Activated CD4-positive, alpha-beta T cell treated with anti-CD3 and anti-CD28 coated beads, Interleukin-2, amount 10 ng/mL, durations not matched to agents 7 days and 5 days (primary cell): ENCODE data around the gene HIGD1A. TPM values are rescaled to one million over a fixed set of nuclear protein-coding genes. Genes with fewer than 3 reads are reported as not detected.
A peak's percentile ranks its signal among the peaks of the same experiment; 100 is the strongest.

Source experiments
- CTCF ChIA-PET: fragments of 350-600 bp; sonication (Branson Sonifier 250); formaldehyde crosslinking; loops from one replicate; lab custom pipeline; 2021; ENCODE audit warnings: antibody characterized with exemption; lab: Charles Lee
- POLR2A ChIA-PET: fragments of 350-600 bp; sonication (Branson Sonifier 250); formaldehyde crosslinking; loops from one replicate; lab custom pipeline; 2021; ENCODE audit warnings: antibody characterized with exemption; lab: Charles Lee
- DNase-seq: peaks from one replicate; pipeline ENCODE4 v3.0.0-alpha.2; 2020
- H3K27ac Mint-ChIP-seq: one replicate; pipeline ENCODE4 v1.8.0; 2021; ENCODE audit warnings: mild to moderate bottlenecking, moderate library complexity, mixed read lengths
- H3K27me3 Mint-ChIP-seq: one replicate; pipeline ENCODE4 v1.8.0; 2021; ENCODE audit warnings: mixed read lengths
- H3K36me3 Mint-ChIP-seq: one replicate; pipeline ENCODE4 v1.8.0; 2021; ENCODE audit warnings: low read depth, mixed read lengths
- H3K4me1 Mint-ChIP-seq: one replicate; pipeline ENCODE4 v1.8.0; 2021; ENCODE audit warnings: mixed read lengths
- H3K4me3 Mint-ChIP-seq: one replicate; pipeline ENCODE4 v1.8.0; 2021; ENCODE audit warnings: mild to moderate bottlenecking, moderate library complexity, mixed read lengths
- H3K9me3 Mint-ChIP-seq: one replicate; pipeline ENCODE4 v1.8.0; 2021; ENCODE audit warnings: mixed read lengths
- total RNA-seq, 2 experiments: library from RNA; stranded (reverse); gene quantifications; one replicate each; pipeline ENCODE4 v1.2.3, GENCODE V29; 2021

HIGD1A gene
- total RNA-seq, 2 experiments from 2014 or later: 51.6 to 72.1 TPM

DNA sequence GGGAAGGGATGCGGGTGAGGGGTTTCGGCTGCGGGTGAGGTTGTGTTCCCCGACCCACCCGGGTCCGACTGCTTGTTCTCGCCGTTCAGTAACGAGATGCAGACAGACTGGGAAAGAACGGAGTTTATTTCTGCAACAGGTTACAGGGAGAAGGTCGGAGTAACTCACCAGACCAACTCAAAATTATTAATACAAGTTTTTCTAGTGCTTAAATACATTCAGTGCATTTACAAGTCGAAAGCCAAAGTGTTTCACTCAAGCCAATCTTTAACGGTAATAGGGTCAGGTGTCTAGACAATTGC lies 492 bp upstream of the HIGD1A start:
- H3K4me1 Mint-ChIP-seq: peaks cover 43% of the 10 kb centered on the region
- POLR2A ChIA-PET: interaction anchor here (0.6 kb wide), 2 partner anchors 9 to 555 kb away, joined by 3 read pairs; no protein-coding TSS in a partner anchor
- peak overlapping the region; percentile 95 for H3K27ac Mint-ChIP-seq
- no peak for DNase-seq
- H3K36me3 Mint-ChIP-seq: peaks cover 14% of the 10 kb centered on the region
- no peaks in the 10 kb centered on the region for H3K9me3 Mint-ChIP-seq
- CTCF ChIA-PET: interaction anchor here (1.1 to 1.4 kb wide), 4 partner anchors 8 to 76 kb away, joined by 3 read pairs; no protein-coding TSS in a partner anchor
- H3K27me3 Mint-ChIP-seq: peaks cover 32% of the 10 kb centered on the region
- H3K4me3 Mint-ChIP-seq: peak overlapping the region; percentile 96

DNA sequence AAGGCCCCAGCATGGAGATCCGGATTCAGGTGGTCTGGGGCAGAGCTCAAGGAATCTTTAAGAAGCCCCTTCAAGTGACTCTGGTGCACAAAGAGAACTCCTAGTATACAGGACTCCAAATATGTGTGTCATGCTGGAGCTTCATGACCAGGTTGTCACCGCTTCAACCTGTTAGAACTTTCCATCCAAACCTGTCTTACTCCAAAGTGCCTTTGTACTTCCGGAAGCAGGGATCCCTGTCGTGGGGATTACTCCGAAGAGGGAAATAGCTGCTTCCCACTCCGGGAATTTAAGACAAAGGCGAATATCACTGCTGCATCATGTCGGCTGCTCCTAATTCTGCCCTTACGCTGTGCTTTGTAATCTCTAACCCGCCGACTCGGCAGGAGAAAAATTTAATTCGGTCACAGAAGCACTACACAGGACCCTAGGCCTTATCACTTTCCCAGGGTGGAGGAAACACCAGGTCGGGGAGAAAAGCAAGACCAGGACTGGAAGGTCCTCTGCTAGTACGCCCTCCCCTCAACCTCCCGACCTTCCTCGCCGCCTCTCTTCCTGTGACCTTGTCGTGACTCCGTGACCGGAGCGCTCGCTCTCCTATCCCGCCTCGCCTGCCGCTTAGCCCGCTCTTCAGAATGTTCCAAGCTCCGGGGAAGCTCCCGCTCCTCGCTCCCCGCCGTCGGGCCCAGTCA lies 730 bp downstream of the HIGD1A start:
- Mint-ChIP-seq H3K27me3 (peaks cover 28% of the 10 kb centered on the region), H3K4me3 (peak overlapping the region; percentile 96), H3K9me3 (no peaks in the 10 kb centered on the region), H3K36me3 (peaks cover 16% of the 10 kb centered on the region), H3K27ac (peak overlapping the region; percentile 95), H3K4me1 (peaks cover 47% of the 10 kb centered on the region)
- DNase-seq: peak; percentile 41
- CTCF ChIA-PET: interaction anchor here (0.6 to 1.4 kb wide), 3 partner anchors 12 to 1824 kb away, joined by 3 to 4 read pairs (median 3); no protein-coding TSS in a partner anchor
- POLR2A ChIA-PET: no interaction called here

DNA sequence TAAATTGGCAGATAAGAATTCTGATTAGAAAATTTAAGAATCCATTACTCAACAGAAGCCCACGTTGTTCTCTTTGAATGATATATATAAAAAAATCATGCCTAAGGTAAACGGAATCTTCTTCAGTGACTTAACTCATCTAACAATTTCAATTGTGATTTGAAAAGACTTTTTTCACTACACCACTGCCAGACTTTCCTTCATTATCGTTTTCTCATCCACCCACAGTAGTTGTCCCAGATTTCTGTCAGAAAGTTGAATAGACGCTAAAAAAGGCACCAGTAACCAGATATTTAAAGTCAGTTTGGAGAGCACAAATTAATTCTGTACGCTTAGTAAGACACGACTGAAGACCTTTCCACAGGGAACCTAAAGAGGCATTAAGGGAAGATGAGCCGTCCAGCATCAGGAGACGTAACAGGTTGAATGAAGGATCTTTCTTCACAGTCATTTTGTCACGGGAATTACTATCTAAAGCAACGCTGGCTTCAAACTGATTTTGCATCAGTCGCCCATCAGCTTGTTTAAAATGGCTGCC lies 1.3 kb downstream of the HIGD1A start:
- CTCF ChIA-PET: interaction anchor here (0.6 to 1.4 kb wide), 2 partner anchors 79 to 1825 kb away, joined by 3 to 4 read pairs; no protein-coding TSS in a partner anchor
- Mint-ChIP-seq H3K36me3 (peaks cover 16% of the 10 kb centered on the region), H3K9me3 (no peaks in the 10 kb centered on the region), H3K4me3 (peak overlapping the region; percentile 96), H3K27me3 (peaks cover 26% of the 10 kb centered on the region), H3K4me1 (peaks cover 47% of the 10 kb centered on the region), H3K27ac (no peak overlapping the region)
- POLR2A ChIA-PET: no interaction called here
- no peak for DNase-seq

DNA sequence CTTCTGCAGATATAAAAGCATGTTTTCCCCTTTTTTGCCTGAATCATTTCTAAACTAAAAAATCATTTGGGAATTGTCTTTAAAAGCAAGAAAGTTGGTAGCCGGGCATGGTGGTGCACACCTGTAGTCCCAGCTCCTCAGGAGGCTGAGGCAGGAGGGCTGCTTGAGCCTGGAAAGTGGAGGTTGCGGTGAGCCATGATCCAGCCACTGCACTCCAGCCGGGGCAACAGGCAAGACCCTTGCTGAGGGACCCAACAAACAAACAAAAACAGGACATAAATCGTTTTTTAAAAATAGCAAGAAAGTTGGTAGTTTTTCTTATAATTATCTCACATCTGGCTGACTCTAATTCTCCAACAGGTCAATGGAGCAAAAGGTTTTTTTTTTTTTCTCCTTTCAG lies 2.5 kb downstream of the HIGD1A start:
- CTCF ChIA-PET: no interaction called here
- Mint-ChIP-seq H3K27ac (no peak overlapping the region), H3K4me1 (peaks cover 47% of the 10 kb centered on the region), H3K27me3 (peaks cover 16% of the 10 kb centered on the region), H3K36me3 (peaks cover 16% of the 10 kb centered on the region), H3K4me3 (no peak overlapping the region), H3K9me3 (no peaks in the 10 kb centered on the region)
- POLR2A ChIA-PET: no interaction called here
- DNase-seq: no peak

DNA sequence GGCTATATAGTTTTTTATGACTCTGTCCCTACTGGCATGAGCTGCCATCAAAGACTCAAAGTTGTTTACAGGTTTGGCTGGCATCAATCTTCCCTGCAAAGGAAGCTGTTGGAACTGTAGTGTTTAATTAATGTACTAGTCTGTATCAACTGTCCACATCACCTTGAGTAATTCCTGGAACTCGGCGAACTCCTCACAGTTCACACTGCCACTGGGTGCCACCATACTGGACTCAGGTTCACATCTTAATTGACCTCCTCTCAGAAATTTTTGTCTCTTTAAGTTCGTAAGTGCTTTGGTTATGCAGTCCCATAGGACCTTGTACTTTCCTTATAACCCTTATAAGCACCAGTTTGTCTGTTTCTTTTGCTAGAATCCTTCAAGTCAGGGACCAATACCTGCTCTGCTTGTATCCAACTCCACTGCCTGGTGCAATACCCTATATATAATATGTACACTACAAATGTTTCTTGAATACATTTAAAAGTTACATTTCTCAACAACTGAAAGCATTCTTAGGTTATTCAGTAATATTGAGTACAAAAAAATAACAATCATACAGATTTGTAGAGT lies 3.2 kb downstream of the HIGD1A start:
- CTCF ChIA-PET: no interaction called here
- POLR2A ChIA-PET: no interaction called here
- peaks cover 11% of the 10 kb centered on the region for H3K27me3 Mint-ChIP-seq

DNA sequence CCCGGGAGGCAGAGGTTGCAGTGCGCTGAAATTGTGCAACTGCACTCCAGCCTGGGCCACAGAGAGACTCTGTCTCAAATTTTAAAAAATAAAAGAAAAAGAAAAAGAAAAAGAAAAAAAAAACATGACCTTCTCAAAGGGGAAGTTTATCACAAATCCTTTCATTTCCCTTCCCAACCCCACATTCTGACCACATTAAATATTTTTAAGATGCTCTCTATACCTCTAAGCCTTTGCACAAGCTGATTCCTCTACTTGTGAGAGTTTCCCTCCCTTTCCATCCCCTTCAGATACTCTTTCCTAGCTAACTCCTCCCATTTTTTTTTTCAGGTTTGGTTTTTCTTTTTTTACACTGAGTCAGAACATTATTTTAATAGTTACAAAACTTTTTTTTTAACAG lies 4.0 kb downstream of the HIGD1A start:
- H3K27me3 Mint-ChIP-seq: peaks cover 2% of the 10 kb centered on the region
- ChIA-PET CTCF (interaction anchor here (0.7 kb wide), 1 partner anchor 420 kb away, joined by 4 read pairs; no protein-coding TSS in a partner anchor), POLR2A (no interaction called here)
- no peak for DNase-seq
- H3K27ac Mint-ChIP-seq: no peak overlapping the region
- H3K4me3 Mint-ChIP-seq: no peak overlapping the region
- H3K4me1 Mint-ChIP-seq: peaks cover 54% of the 10 kb centered on the region
- peaks cover 3% of the 10 kb centered on the region for H3K9me3 Mint-ChIP-seq
- H3K36me3 Mint-ChIP-seq: peaks cover 24% of the 10 kb centered on the region

More for the DNA sequence above, 3.2 kb downstream of the HIGD1A start:
- peaks cover 3% of the 10 kb centered on the region for H3K9me3 Mint-ChIP-seq
- no peak overlapping the region for H3K27ac Mint-ChIP-seq
- peaks cover 19% of the 10 kb centered on the region for H3K36me3 Mint-ChIP-seq
- peaks cover 50% of the 10 kb centered on the region for H3K4me1 Mint-ChIP-seq
- DNase-seq: no peak
- no peak overlapping the region for H3K4me3 Mint-ChIP-seq

DNA sequence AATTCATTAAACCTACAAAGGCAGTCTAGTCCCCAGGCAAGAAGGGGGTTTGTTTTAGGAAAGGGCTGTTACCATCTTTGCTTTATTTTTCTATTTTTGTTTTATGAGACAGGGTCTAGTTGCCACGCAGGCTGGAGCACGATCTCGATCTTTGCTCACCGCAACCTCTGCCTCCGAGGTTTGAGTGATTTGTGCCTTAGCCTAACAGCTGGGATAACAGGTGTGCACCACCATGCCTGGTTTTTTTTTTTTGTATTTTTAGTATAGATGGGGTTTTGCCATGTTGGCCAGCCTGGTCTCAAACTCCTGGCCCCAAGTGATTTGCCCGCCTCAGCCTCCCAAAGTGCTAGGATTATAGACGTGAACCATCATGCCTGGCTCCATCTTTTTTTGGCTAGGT lies 4.9 kb downstream of the HIGD1A start:
- DNase-seq: no peak
- H3K9me3 Mint-ChIP-seq: peaks cover 3% of the 10 kb centered on the region
- H3K4me1 Mint-ChIP-seq: peaks cover 47% of the 10 kb centered on the region
- H3K4me3 Mint-ChIP-seq: no peak overlapping the region
- no peak overlapping the region for H3K27ac Mint-ChIP-seq
- no peaks in the 10 kb centered on the region for H3K27me3 Mint-ChIP-seq
- ChIA-PET POLR2A (no interaction called here), CTCF (interaction anchor here (0.7 kb wide), 1 partner anchor 421 kb away, joined by 4 read pairs; no protein-coding TSS in a partner anchor)
- H3K36me3 Mint-ChIP-seq: peaks cover 24% of the 10 kb centered on the region

DNA sequence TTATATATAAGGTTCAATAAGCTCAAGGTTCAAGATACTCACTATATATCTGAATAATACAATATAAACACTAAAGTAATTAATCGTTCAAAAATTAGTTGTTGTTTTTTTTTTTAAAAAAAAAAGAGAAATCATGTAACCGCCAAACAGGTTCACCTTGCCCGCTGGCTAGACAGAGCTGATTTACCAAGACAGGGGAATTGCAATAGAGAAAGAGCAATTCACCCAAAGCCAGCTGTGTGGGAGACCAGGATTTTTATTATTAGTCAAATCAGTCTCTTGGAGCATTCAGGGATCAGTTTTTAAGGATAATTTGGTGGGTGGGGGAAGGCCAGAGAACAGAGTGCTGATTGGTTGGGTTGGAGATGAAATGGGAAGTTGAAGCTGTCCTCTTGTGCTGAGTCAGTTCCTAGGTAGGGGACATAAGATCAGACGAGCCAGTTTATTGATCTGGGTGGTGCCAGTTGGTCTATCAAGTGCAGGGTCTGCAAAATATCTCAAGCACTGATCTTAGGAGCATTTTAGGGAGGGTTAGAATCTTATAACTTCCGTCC lies 7.9 kb downstream of the HIGD1A start:
- H3K36me3 Mint-ChIP-seq: peaks cover 34% of the 10 kb centered on the region
- CTCF ChIA-PET: interaction anchor here (1.3 to 1.6 kb wide), 3 partner anchors 9 to 20 kb away, joined by 3 to 5 read pairs (median 4); no protein-coding TSS in a partner anchor
- DNase-seq: no peak
- H3K27me3 Mint-ChIP-seq: no peaks in the 10 kb centered on the region
- no peak overlapping the region for H3K27ac Mint-ChIP-seq
- no peak overlapping the region for H3K4me3 Mint-ChIP-seq
- H3K9me3 Mint-ChIP-seq: peaks cover 3% of the 10 kb centered on the region
- peaks cover 33% of the 10 kb centered on the region for H3K4me1 Mint-ChIP-seq
- POLR2A ChIA-PET: no interaction called here

DNA sequence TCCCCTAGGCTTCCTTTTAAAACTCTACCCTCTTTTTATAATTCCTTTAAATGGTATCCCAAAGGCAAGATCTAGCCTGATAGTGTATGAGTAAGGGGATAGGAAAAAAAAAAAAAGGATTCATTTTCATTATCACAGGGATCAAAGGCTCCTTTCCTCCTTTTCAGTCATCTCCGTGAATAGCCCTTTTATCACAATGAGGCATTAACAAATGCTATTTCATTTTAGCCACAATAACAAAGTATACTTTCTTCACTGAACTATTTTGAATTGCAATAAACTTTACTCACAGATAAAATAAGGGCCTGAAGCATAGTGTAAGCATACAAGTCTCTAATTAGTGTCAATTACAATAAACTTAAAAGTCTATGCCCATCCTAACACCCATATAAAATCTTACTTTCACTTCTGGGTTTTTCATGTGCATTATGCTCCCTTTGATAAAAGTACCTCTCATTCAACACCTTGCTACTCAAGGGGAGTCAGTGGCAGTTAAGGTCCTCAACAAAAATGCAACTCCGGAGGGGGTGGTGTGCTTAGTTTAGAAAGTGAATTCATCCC lies 8.6 kb downstream of the HIGD1A start:
- ChIA-PET POLR2A (no interaction called here), CTCF (interaction anchor here (1.3 to 1.6 kb wide), 3 partner anchors 8 to 21 kb away, joined by 3 to 5 read pairs (median 4); no protein-coding TSS in a partner anchor)
- H3K9me3 Mint-ChIP-seq: peaks cover 3% of the 10 kb centered on the region
- no peak for DNase-seq
- H3K36me3 Mint-ChIP-seq: peaks cover 37% of the 10 kb centered on the region
- H3K4me3 Mint-ChIP-seq: no peak overlapping the region
- peaks cover 31% of the 10 kb centered on the region for H3K4me1 Mint-ChIP-seq
- H3K27ac Mint-ChIP-seq: no peak overlapping the region
- no peaks in the 10 kb centered on the region for H3K27me3 Mint-ChIP-seq

DNA sequence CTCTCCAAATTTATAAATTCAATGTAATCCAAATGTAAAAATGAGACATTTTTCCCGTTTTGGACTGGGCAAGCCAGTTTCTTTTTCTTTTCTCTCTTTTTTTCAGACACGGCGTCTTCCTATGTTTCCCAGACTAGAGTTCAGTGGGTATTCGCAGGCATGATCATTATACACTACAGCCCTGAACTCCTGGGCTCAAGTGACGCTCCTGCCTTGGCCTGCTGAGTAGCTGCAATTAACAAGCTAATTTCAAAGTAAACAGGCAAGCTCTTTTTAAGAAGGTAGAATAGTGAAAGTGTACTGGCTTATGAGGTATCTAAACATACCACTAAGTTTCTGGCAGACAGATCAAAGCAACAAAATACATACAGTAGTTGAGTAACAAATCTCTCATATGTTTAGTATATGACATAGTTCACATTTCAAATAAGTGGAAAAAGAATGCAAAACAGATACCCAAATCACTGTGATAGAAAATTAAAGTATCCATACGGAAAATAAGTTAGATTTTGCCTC lies 13.5 kb downstream of the HIGD1A start:
- no peak overlapping the region for H3K27ac Mint-ChIP-seq
- no peaks in the 10 kb centered on the region for H3K27me3 Mint-ChIP-seq
- peaks cover 45% of the 10 kb centered on the region for H3K36me3 Mint-ChIP-seq
- CTCF ChIA-PET: interaction anchor here (0.5 kb wide), 1 partner anchor 39 kb away, joined by 4 read pairs; no protein-coding TSS in a partner anchor
- peaks cover 15% of the 10 kb centered on the region for H3K4me1 Mint-ChIP-seq
- no peak overlapping the region for H3K4me3 Mint-ChIP-seq
- H3K9me3 Mint-ChIP-seq: no peaks in the 10 kb centered on the region
- no peak for DNase-seq
- POLR2A ChIA-PET: no interaction called here

DNA sequence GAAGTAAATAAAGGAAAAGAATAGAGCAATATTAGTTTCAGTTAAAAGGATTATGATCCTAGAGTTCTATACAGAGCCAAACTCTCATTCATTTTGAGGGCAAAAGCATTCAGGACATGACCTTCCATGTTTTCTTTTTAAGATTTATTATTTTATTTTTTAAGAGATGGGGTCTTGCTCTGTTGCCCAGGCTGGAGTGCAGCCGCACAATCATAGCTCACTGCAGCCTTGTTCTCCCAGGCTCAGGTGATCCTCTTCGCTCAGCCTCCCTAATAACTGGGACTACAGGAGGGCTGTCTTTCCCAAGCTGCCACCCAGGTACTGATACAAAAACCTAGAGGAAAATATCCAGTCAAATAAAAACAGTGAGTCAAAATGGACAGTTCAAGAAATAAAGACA lies 17.7 kb downstream of the HIGD1A start:
- CTCF ChIA-PET: no interaction called here
- DNase-seq: no peak
- Mint-ChIP-seq H3K4me1 (peaks cover 9% of the 10 kb centered on the region), H3K27me3 (no peaks in the 10 kb centered on the region), H3K4me3 (no peak overlapping the region), H3K27ac (no peak overlapping the region), H3K9me3 (no peaks in the 10 kb centered on the region), H3K36me3 (peaks cover 36% of the 10 kb centered on the region)
- POLR2A ChIA-PET: no interaction called here

DNA sequence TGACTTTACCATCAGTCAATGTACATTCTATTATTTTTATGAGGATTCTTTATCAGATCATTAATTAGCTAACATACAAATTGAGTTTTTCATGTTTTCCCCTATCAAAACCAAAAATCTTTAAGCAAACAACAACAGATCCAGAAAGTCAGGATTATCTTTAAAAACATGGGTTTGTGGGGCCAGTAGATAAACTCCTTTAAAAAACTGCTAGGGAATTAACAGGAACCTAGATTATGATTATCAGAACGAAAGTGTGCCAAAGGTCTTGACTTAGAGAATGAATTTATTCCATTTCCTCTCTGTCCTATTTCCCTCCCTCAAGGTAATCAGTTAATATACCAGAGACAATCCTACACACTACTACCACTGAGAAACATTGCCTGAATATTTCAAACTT lies 18.1 kb downstream of the HIGD1A start:
- Mint-ChIP-seq H3K27me3 (no peaks in the 10 kb centered on the region), H3K4me1 (peaks cover 9% of the 10 kb centered on the region), H3K4me3 (no peak overlapping the region), H3K27ac (no peak overlapping the region), H3K36me3 (peaks cover 34% of the 10 kb centered on the region), H3K9me3 (no peaks in the 10 kb centered on the region)
- ChIA-PET CTCF (no interaction called here), POLR2A (no interaction called here)
- no peak for DNase-seq
